ENCODE measurements around the gene RPS6KC1. TPM values are rescaled to one million over a fixed set of nuclear protein-coding genes. Genes with fewer than 3 reads are reported as not detected.
"Not testable (repeated sequence)": the region's sequence is repeated elsewhere in the genome, so short reads cannot be mapped to it uniquely, and the experiment has no call there.

RPS6KC1 gene
- total RNA-seq, 1 experiment from 2014 or later: 16.4 TPM

GRCh38 chr1:213300433-213300832 lies 249.4 kb downstream of the RPS6KC1 start:
- Histone ChIP-seq H2AFZ (no peak overlapping the region), H4K20me1 (ENCODE audit: insufficient read depth) (no peaks in the 10 kb centered on the region), H3K27me3 (ENCODE audit: insufficient read depth, low read depth) (no peaks in the 10 kb centered on the region), H3K9me3 (ENCODE audit: insufficient read depth, low read depth) (peaks cover 25% of the 10 kb centered on the region), H3K36me3 (ENCODE audit: low read depth) (no peaks in the 10 kb centered on the region), H3K4me3 (no peak overlapping the region), H3K79me2 (ENCODE audit: low read depth) (no peaks in the 10 kb centered on the region), H3K4me2 (no peak overlapping the region), H3K9me2 (ENCODE audit: insufficient read depth) (no peaks in the 10 kb centered on the region), H3K4me1 (replicated peaks; ENCODE audit: insufficient read depth) (0 out of 2 replicates have a peak, but pooled peaks cover 4% of the 10 kb centered on the region), H3K27ac (no peak overlapping the region), H3F3A (ENCODE audit: insufficient read depth, low read depth) (no peaks in the 10 kb centered on the region)
- BruUV-seq (replicated peaks): no TSS peak
- TF ChIP-seq CTCF (conservative IDR thresholded peaks at IDR 0.05) (no peak), EZH2 (IDR thresholded peaks at IDR 0.05; ENCODE audit: low read depth) (no peak)
- CTCF ChIA-PET: no interaction called here
- intact Hi-C loops (cut with micrococcal nuclease; ENCODE audit: unreplicated experiment): no loop called here
- DNase-seq: no peak
- POLR2A ChIA-PET (ENCODE audit: unreplicated experiment): no interaction called here

GRCh38 chr1:213301524-213301923 lies 250.5 kb downstream of the RPS6KC1 start:
- H3K4me1 ChIP-seq (replicated peaks; ENCODE audit: insufficient read depth); H3K36me3 ChIP-seq (ENCODE audit: low read depth); H3K4me3 ChIP-seq; H3K4me2 ChIP-seq; H3K9me2 ChIP-seq (ENCODE audit: insufficient read depth); H2AFZ ChIP-seq; CTCF ChIA-PET; intact Hi-C loops (cut with micrococcal nuclease; ENCODE audit: unreplicated experiment); BruUV-seq (replicated peaks); H3F3A ChIP-seq (ENCODE audit: insufficient read depth, low read depth); DNase-seq; H3K27me3 ChIP-seq (ENCODE audit: insufficient read depth, low read depth); POLR2A ChIA-PET (ENCODE audit: unreplicated experiment); H3K79me2 ChIP-seq (ENCODE audit: low read depth); H4K20me1 ChIP-seq (ENCODE audit: insufficient read depth); H3K27ac ChIP-seq: not testable (repeated sequence)
- peaks cover 16% of the 10 kb centered on the region for H3K9me3 ChIP-seq (ENCODE audit: insufficient read depth, low read depth)

GRCh38 chr1:213303286-213303685 lies 252.2 kb downstream of the RPS6KC1 start:
- intact Hi-C loops (cut with micrococcal nuclease; ENCODE audit: unreplicated experiment): no loop called here
- Histone ChIP-seq H3K9me3 (ENCODE audit: insufficient read depth, low read depth) (peaks cover 4% of the 10 kb centered on the region; the same call in 1 of the 2 replicates), H3K27ac (no peak overlapping the region), H3K79me2 (ENCODE audit: low read depth) (no peaks in the 10 kb centered on the region), H3K27me3 (ENCODE audit: insufficient read depth, low read depth) (no peaks in the 10 kb centered on the region), H3K4me2 (0 out of 2 replicates have a peak overlapping the region, but pooled peaks have one; percentile 9), H3K4me3 (no peak overlapping the region), H3K9me2 (ENCODE audit: insufficient read depth) (no peaks in the 10 kb centered on the region), H4K20me1 (ENCODE audit: insufficient read depth) (no peaks in the 10 kb centered on the region), H3K4me1 (replicated peaks; ENCODE audit: insufficient read depth) (0 out of 2 replicates have a peak, but pooled peaks cover 4% of the 10 kb centered on the region), H2AFZ (no peak overlapping the region), H3K36me3 (ENCODE audit: low read depth) (no peaks in the 10 kb centered on the region), H3F3A (ENCODE audit: insufficient read depth, low read depth) (no peaks in the 10 kb centered on the region)
- TF ChIP-seq EZH2 (IDR thresholded peaks at IDR 0.05; ENCODE audit: low read depth) (no peak), CTCF (conservative IDR thresholded peaks at IDR 0.05) (no peak)
- DNase-seq: peak in 1 of 2 experiments; percentile 15
- ChIA-PET CTCF (interaction anchor here (0.5 kb wide), 1 partner anchor 488 kb away, joined by 3 read pairs; no protein-coding TSS in a partner anchor), POLR2A (ENCODE audit: unreplicated experiment) (no interaction called here)
- no TSS peak for BruUV-seq (replicated peaks)

GRCh38 chr1:213315571-213315970 lies 264.5 kb downstream of the RPS6KC1 start:
- CTCF ChIA-PET: no interaction called here
- Histone ChIP-seq H3K9me2 (ENCODE audit: insufficient read depth) (no peaks in the 10 kb centered on the region), H3K27me3 (ENCODE audit: insufficient read depth, low read depth) (no peaks in the 10 kb centered on the region), H3K27ac (no peak overlapping the region), H3K4me3 (no peak overlapping the region), H3K36me3 (ENCODE audit: low read depth) (no peaks in the 10 kb centered on the region), H3K79me2 (ENCODE audit: low read depth) (no peaks in the 10 kb centered on the region), H3K4me1 (replicated peaks; ENCODE audit: insufficient read depth) (no peaks in the 10 kb centered on the region), H3K4me2 (no peak overlapping the region), H2AFZ (no peak overlapping the region), H3F3A (ENCODE audit: insufficient read depth, low read depth) (no peaks in the 10 kb centered on the region), H4K20me1 (ENCODE audit: insufficient read depth) (no peaks in the 10 kb centered on the region), H3K9me3 (ENCODE audit: insufficient read depth, low read depth) (no peaks in the 10 kb centered on the region)
- TF ChIP-seq CTCF (conservative IDR thresholded peaks at IDR 0.05) (no peak), EZH2 (IDR thresholded peaks at IDR 0.05; ENCODE audit: low read depth) (no peak)
- POLR2A ChIA-PET (ENCODE audit: unreplicated experiment): no interaction called here
- DNase-seq: no peak
- BruUV-seq (replicated peaks): no TSS peak
- intact Hi-C loops (cut with micrococcal nuclease; ENCODE audit: unreplicated experiment): no loop called here

GRCh38 chr1:213318458-213318857 lies 267.4 kb downstream of the RPS6KC1 start:
- H3K4me3 ChIP-seq; BruUV-seq (replicated peaks); H3K4me2 ChIP-seq; H3K9me2 ChIP-seq (ENCODE audit: insufficient read depth); H3K9me3 ChIP-seq (ENCODE audit: insufficient read depth, low read depth); H3K79me2 ChIP-seq (ENCODE audit: low read depth); H3K4me1 ChIP-seq (replicated peaks; ENCODE audit: insufficient read depth); H4K20me1 ChIP-seq (ENCODE audit: insufficient read depth); H3K36me3 ChIP-seq (ENCODE audit: low read depth); intact Hi-C loops (cut with micrococcal nuclease; ENCODE audit: unreplicated experiment); DNase-seq; H3K27me3 ChIP-seq (ENCODE audit: insufficient read depth, low read depth); POLR2A ChIA-PET (ENCODE audit: unreplicated experiment); H2AFZ ChIP-seq; H3F3A ChIP-seq (ENCODE audit: insufficient read depth, low read depth); CTCF ChIA-PET; H3K27ac ChIP-seq: not testable (repeated sequence)

Data from PC-9 (cell line).